Left colon (tissue), 2 donors: ENCODE data around the gene DENND1B. TPM values are rescaled to one million over a fixed set of nuclear protein-coding genes. Genes with fewer than 3 reads are reported as not detected.
A peak's percentile ranks its signal among the peaks of the same experiment; 100 is the strongest.
"Not testable (repeated sequence)": the region's sequence is repeated elsewhere in the genome, so short reads cannot be mapped to it uniquely, and the experiment has no call there.

ENCODE experiments used
- ATAC-seq: fragments of 200-7000 bp; cut with Tn5 transposase; one replicate; pipeline ENCODE4 v1.9.1; 2020; ENCODE audit warnings: mild to moderate bottlenecking, moderate library complexity
- DNase-seq, 2 donors: peaks; one replicate each; pipeline ENCODE4 v3.0.0-alpha.2; 2020
- intact Hi-C, 2 donors: fragments of 100-400 bp; cut with DNase I in 1 of 2; cut with micrococcal nuclease in 1 of 2; formaldehyde crosslinking; loops; one replicate each; pipeline versions ENCODE4 v1.11.2 to v1.14.0; 2022; cut with DNase I, micrococcal nuclease
- total RNA-seq, 2 donors: library from RNA; stranded (reverse); fragmentation: NEBNext Ultra II Directional; extraction: Animal tissue kit (Norgen Biotek cat#: 25700); gene quantifications; one replicate each; pipeline ENCODE4 v1.2.1, GENCODE V29; 2021
- donor health status: DM: no; HTN: no; CAD: no.
- donor health status: DM: yes; HTN: yes; CAD: no.

Gene DENND1B
- total RNA-seq, 2 donors from 2014 or later = 37.2 to 40.0 TPM

- ATAC-seq (no peak), DNase-seq (no peak)
- intact Hi-C loops = no loop called here
These were observed 171.0 kb downstream of the DENND1B start for GRCh38 chr1:197604302-197604701.

GRCh38 chr1:197600751-197601150 is 174.5 kb downstream of the DENND1B start:
- DNase-seq = no peak
- intact Hi-C loops = no loop called here
- ATAC-seq = peak; percentile 51

- intact Hi-C loops = no loop called here
- DNase-seq (no peak), ATAC-seq (peak; percentile 63)
These were observed 175.5 kb downstream of the DENND1B start for GRCh38 chr1:197599789-197600188.

GRCh38 chr1:197598935-197599334 is 176.3 kb downstream of the DENND1B start:
- intact Hi-C loops = no loop called here
- ATAC-seq = no peak
- no peak for DNase-seq

- ATAC-seq = no peak
- no peak for DNase-seq
- intact Hi-C loops = no loop called here
These were observed 179.9 kb downstream of the DENND1B start for GRCh38 chr1:197595304-197595904.

GRCh38 chr1:197590687-197591086 is 184.6 kb downstream of the DENND1B start:
- intact Hi-C loops = no loop called here
- ATAC-seq (no peak), DNase-seq (no peak)

GRCh38 chr1:197585809-197586208 is 189.5 kb downstream of the DENND1B start:
- intact Hi-C loops = no loop called here
- ATAC-seq = no peak
- DNase-seq = no peak

- DNase-seq = no peak
- ATAC-seq = no peak
- intact Hi-C loops = no loop called here
These were observed 197.7 kb downstream of the DENND1B start for GRCh38 chr1:197577580-197577979.

GRCh38 chr1:197575531-197575930 is 199.7 kb downstream of the DENND1B start:
- intact Hi-C loops, ATAC-seq, DNase-seq: not testable (repeated sequence)

- intact Hi-C loops = no loop called here
- ATAC-seq (no peak), DNase-seq (no peak)
These were observed 203.1 kb downstream of the DENND1B start for GRCh38 chr1:197572169-197572568.

- ATAC-seq = no peak
- no peak for DNase-seq
- intact Hi-C loops = no loop called here
These were observed 207.8 kb downstream of the DENND1B start for GRCh38 chr1:197567442-197567841.

GRCh38 chr1:197561041-197561440 is 214.2 kb downstream of the DENND1B start:
- DNase-seq = no peak
- no peak for ATAC-seq
- intact Hi-C loops = no loop called here

GRCh38 chr1:197559655-197560054 is 215.6 kb downstream of the DENND1B start:
- intact Hi-C loops = no loop called here
- ATAC-seq (no peak), DNase-seq (no peak)

- intact Hi-C loops = no loop called here
- ATAC-seq (no peak), DNase-seq (no peak)
These were observed 216.0 kb downstream of the DENND1B start for GRCh38 chr1:197559244-197559643.

- no peak for ATAC-seq
- no peak for DNase-seq
- intact Hi-C loops = no loop called here
These were observed 218.0 kb downstream of the DENND1B start for GRCh38 chr1:197557302-197557701.

- intact Hi-C loops = no loop called here
- DNase-seq = no peak
- ATAC-seq = no peak
These were observed 222.0 kb downstream of the DENND1B start for GRCh38 chr1:197553281-197553680.

GRCh38 chr1:197546989-197547388 is 228.3 kb downstream of the DENND1B start:
- ATAC-seq (no peak), DNase-seq (no peak)
- intact Hi-C loops = no loop called here

- no peak for ATAC-seq
- no peak for DNase-seq
- intact Hi-C loops = no loop called here
These were observed 230.7 kb downstream of the DENND1B start for GRCh38 chr1:197544553-197544952.

- intact Hi-C loops = no loop called here
- ATAC-seq = no peak
- no peak for DNase-seq
These were observed 231.2 kb downstream of the DENND1B start for GRCh38 chr1:197544130-197544529.

- DNase-seq (no peak), ATAC-seq (no peak)
- intact Hi-C loops = no loop called here
These were observed 233.9 kb downstream of the DENND1B start for GRCh38 chr1:197541411-197541810.

GRCh38 chr1:197526736-197527371 is 248.4 kb downstream of the DENND1B start:
- ATAC-seq = no peak
- intact Hi-C loops = loop anchor here in 1 of 2 donors (10.0 kb wide), 1 partner anchor 398 kb away; no protein-coding TSS in a partner anchor
- no peak for DNase-seq
